ENCODE data around the gene NBPF15.
"Not testable (repeated sequence)": the region's sequence is repeated elsewhere in the genome, so short reads cannot be mapped to it uniquely, and the experiment has no call there.

- TF ChIP-seq EZH2 (IDR thresholded peaks at IDR 0.05; ENCODE audit: low read depth); CTCF (conservative IDR thresholded peaks at IDR 0.05): not testable (repeated sequence)
These were observed 35.0 kb upstream of the NBPF15 start for GRCh38 chr1:144496429-144496828.

Measured in PC-9 (cell line).